IMR-90 (cell line): Measurements from ENCODE around the gene BBS5.

Experiments used
- CHD1 ChIP-seq: IDR thresholded peaks from 2 replicates; pipeline ENCODE4 v1.6.1; 2012; ENCODE audit warnings: low read depth, low read length, improper control_type of control experiment
- FOS ChIP-seq: fragments of 150-350 bp; IDR thresholded peaks from 2 replicates; pipeline ENCODE4 v1.6.1; 2016; ENCODE audit warnings: low read depth, low read length
- MAZ ChIP-seq: IDR thresholded peaks from 2 replicates; pipeline ENCODE4 v1.6.1; 2012; ENCODE audit warnings: low read depth, mild to moderate bottlenecking, low read length, improper control_type of control experiment, moderate library complexity, borderline replicate concordance
- POLR2A ChIP-seq: IDR thresholded peaks from 2 replicates; pipeline ENCODE4 v1.6.1; 2012; ENCODE audit warnings: mild to moderate bottlenecking, low read depth, low read length
- RAD21 ChIP-seq: IDR thresholded peaks from 2 replicates; pipeline ENCODE4 v1.6.1; 2012; ENCODE audit warnings: low read length, improper control_type of control experiment
- SMC3 ChIP-seq: fragments of 150-350 bp; IDR thresholded peaks from 2 replicates; pipeline ENCODE4 v1.6.1; 2016; ENCODE audit warnings: low read depth, mild to moderate bottlenecking, antibody characterized with exemption, low read length, moderate library complexity
- TF ChIP-seq, protein P1 (sequence below): conservative IDR thresholded peaks from 2 replicates; pipeline ENCODE4 v1.5.1; 2012; ENCODE audit warnings: mild to moderate bottlenecking, low read depth, low read length, improper control_type of control experiment
- TF ChIP-seq, protein P2 (sequence below): fragments of 150-350 bp; IDR thresholded peaks from 2 replicates; pipeline ENCODE4 v1.6.1; 2017; ENCODE audit warnings: mild to moderate bottlenecking, antibody characterized with exemption, low read length, low read depth

DNA sequence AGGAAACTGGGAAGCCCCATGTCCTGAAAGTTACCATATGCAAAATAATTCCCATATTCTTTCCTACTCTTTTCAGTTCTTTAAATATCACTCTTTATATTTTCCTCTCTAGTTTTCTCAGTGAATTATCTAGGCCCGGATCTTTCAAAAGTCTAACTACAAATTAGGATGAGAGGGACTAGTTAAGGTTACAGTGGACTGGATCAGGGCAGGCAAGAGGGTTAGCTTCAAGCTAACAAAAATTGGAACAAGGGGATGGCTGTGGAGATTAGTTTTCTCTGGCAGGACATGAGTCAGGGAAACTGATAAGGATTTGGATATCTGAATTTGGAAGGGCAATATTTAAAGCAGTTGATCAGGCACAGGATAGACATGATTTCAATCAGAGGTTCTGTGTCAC is 30.4 kb upstream of the BBS5 start:
- TF ChIP-seq SMC3 (no peak), FOS (no peak), CHD1 (no peak), RAD21 (no peak), MAZ (no peak), POLR2A (no peak)
- TF ChIP-seq, protein P1, sequence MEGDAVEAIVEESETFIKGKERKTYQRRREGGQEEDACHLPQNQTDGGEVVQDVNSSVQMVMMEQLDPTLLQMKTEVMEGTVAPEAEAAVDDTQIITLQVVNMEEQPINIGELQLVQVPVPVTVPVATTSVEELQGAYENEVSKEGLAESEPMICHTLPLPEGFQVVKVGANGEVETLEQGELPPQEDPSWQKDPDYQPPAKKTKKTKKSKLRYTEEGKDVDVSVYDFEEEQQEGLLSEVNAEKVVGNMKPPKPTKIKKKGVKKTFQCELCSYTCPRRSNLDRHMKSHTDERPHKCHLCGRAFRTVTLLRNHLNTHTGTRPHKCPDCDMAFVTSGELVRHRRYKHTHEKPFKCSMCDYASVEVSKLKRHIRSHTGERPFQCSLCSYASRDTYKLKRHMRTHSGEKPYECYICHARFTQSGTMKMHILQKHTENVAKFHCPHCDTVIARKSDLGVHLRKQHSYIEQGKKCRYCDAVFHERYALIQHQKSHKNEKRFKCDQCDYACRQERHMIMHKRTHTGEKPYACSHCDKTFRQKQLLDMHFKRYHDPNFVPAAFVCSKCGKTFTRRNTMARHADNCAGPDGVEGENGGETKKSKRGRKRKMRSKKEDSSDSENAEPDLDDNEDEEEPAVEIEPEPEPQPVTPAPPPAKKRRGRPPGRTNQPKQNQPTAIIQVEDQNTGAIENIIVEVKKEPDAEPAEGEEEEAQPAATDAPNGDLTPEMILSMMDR = no peak
- TF ChIP-seq, protein P2, sequence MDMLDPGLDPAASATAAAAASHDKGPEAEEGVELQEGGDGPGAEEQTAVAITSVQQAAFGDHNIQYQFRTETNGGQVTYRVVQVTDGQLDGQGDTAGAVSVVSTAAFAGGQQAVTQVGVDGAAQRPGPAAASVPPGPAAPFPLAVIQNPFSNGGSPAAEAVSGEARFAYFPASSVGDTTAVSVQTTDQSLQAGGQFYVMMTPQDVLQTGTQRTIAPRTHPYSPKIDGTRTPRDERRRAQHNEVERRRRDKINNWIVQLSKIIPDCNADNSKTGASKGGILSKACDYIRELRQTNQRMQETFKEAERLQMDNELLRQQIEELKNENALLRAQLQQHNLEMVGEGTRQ = no peak
